Neural progenitor cell (in vitro differentiated cells): ENCODE measurements around the gene MKNK1. TPM values are rescaled to one million over a fixed set of nuclear protein-coding genes. Genes with fewer than 3 reads are reported as not detected.

Experiments used
- DNase-seq: peaks from one replicate; pipeline ENCODE4 v3.0.0-alpha.2; 2016; ENCODE audit warnings: low spot score
- H2AFZ ChIP-seq: fragments of 200-600 bp; sonication (generic); replicated peaks from 2 replicates; pipeline ENCODE4 v1.6.1; 2016; ENCODE audit warnings: antibody characterized with exemption
- H3F3A ChIP-seq: fragments of 200-600 bp; sonication (generic); 2 replicates; pipeline ENCODE4 v1.6.1; 2016; ENCODE audit warnings: antibody characterized with exemption, low read depth
- H3K27ac ChIP-seq: fragments of 200-600 bp; sonication (generic); 2 replicates; pipeline ENCODE4 v1.5.1; 2016; ENCODE audit warnings: mild to moderate bottlenecking
- H3K27me3 ChIP-seq: fragments of 200-600 bp; sonication (generic); 2 replicates; pipeline ENCODE4 v1.6.1; 2016; ENCODE audit warnings: mild to moderate bottlenecking, moderate library complexity
- H3K36me3 ChIP-seq: fragments of 200-600 bp; sonication (generic); 2 replicates; pipeline ENCODE4 v1.5.1; 2016
- H3K4me1 ChIP-seq: fragments of 200-600 bp; sonication (generic); 2 replicates; pipeline ENCODE4 v1.6.1; 2016; ENCODE audit warnings: mixed run types
- H3K4me2 ChIP-seq: fragments of 200-600 bp; sonication (generic); 2 replicates; pipeline ENCODE4 v1.6.1; 2016
- H3K4me3 ChIP-seq: fragments of 200-600 bp; sonication (generic); 2 replicates; pipeline ENCODE4 v1.5.1; 2016
- H3K79me2 ChIP-seq: fragments of 200-600 bp; sonication (generic); 2 replicates; pipeline ENCODE4 v1.6.1; 2016; ENCODE audit warnings: low read depth
- H3K9ac ChIP-seq: fragments of 200-600 bp; sonication (generic); 2 replicates; pipeline ENCODE4 v1.6.1; 2016
- H3K9me3 ChIP-seq: fragments of 200-600 bp; sonication (generic); 2 replicates; pipeline ENCODE4 v1.5.1; 2016; ENCODE audit warnings: low read depth
- H4K20me1 ChIP-seq: fragments of 200-600 bp; sonication (generic); 2 replicates; pipeline ENCODE4 v1.6.1; 2016; ENCODE audit warnings: low read depth
- H3K27ac Mint-ChIP-seq: 3 replicates; pipeline ENCODE4 v1.8.0; 2021; ENCODE audit warnings: mixed read lengths
- H3K27me3 Mint-ChIP-seq: 2 replicates; pipeline ENCODE4 v1.8.0; 2022; ENCODE audit warnings: low read depth, mild to moderate bottlenecking, inconsistent platforms, moderate library complexity, mixed read lengths; ENCODE audit not compliant: insufficient read depth
- H3K36me3 Mint-ChIP-seq: 3 replicates; pipeline ENCODE4 v1.8.0; 2021; ENCODE audit warnings: mixed read lengths
- H3K4me1 Mint-ChIP-seq: 3 replicates; pipeline ENCODE4 v1.8.0; 2021; ENCODE audit warnings: mixed read lengths
- H3K4me3 Mint-ChIP-seq: 3 replicates; pipeline ENCODE4 v1.8.0; 2021; ENCODE audit warnings: mild to moderate bottlenecking, moderate library complexity, mixed read lengths
- H3K9me3 Mint-ChIP-seq: 3 replicates; pipeline ENCODE4 v1.8.0; 2020; ENCODE audit warnings: mixed read lengths
- EZH2 ChIP-seq: fragments of 200-600 bp; sonication (generic); IDR thresholded peaks from 2 replicates; pipeline ENCODE4 v1.6.1; 2017; ENCODE audit warnings: antibody characterized with exemption, mild to moderate bottlenecking, moderate library complexity
- EZH2phosphoT487 ChIP-seq: fragments of 200-600 bp; sonication (generic); IDR thresholded peaks from 2 replicates; pipeline ENCODE4 v1.6.1; 2017; ENCODE audit warnings: antibody characterized with exemption
- total RNA-seq: library from RNA; depleted of rRNA; stranded (reverse); fragments of >200 nt; gene quantifications from 2 replicates; pipeline ENCODE4 v1.2.3, GENCODE V29; 2015; ENCODE audit warnings: low replicate concordance
- TF ChIP-seq, protein P1 (sequence below): fragments of 200-600 bp; sonication (generic); IDR thresholded peaks from 2 replicates; pipeline ENCODE4 v1.5.1; 2017; ENCODE audit warnings: antibody characterized with exemption, mild to moderate bottlenecking

The MKNK1 gene
- total RNA-seq, 1 donor from 2014 or later = 10.5 TPM

DNA sequence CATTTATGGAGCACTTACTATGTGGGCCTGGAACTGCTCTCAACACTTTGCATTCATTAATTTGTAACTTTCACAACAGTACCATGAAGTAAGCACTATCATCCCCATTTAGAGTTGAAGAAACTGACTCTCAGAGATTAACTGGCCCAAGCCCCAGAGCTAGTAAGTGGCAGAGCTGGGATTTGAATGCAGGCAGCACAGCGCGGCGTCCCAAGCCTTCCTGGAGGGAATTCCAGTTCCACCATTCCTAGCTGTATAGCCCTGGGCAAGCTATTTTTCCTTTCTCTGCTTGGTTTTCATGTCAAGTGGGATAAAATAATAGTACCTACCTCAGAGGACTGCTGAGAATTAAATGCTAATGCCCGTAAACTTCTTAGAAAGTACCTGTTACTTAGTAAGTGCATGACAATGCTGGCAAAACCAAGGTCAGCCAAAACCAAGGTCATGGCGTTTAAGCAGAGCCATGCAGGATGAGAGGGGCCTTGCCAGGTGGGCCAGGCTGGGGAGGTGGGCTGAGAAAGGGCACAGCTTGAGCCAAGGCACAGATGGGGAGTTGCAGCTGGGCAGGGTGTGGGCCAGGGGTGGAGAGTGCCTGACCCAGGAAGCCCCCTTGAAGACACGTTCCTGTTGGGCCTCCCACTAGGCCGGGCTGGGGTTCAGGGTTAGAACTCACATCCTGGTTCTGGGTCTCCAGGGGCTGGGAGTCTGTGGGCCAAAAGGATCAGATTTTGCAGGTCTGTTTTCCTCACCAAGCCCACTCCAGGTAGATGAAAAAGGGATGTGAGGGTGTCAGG, 48.0 kb downstream of the MKNK1 start:
- H3K27me3 Mint-ChIP-seq = peaks cover 9% of the 10 kb centered on the region
- Histone ChIP-seq H3K79me2 (no peaks in the 10 kb centered on the region), H3K9me3 (no peaks in the 10 kb centered on the region), H3K4me3 (no peak overlapping the region), H3F3A (peaks cover 13% of the 10 kb centered on the region), H3K36me3 (no peaks in the 10 kb centered on the region), H4K20me1 (peaks cover 5% of the 10 kb centered on the region), H3K27me3 (no peaks in the 10 kb centered on the region), H3K4me1 (peaks cover 11% of the 10 kb centered on the region), H3K4me2 (no peak overlapping the region), H3K9ac (no peak overlapping the region), H3K27ac (no peak overlapping the region), H2AFZ (no peak overlapping the region)
- no peak for DNase-seq
- no peak overlapping the region for H3K27ac Mint-ChIP-seq
- peaks cover 27% of the 10 kb centered on the region for H3K4me1 Mint-ChIP-seq
- H3K4me3 Mint-ChIP-seq = no peak overlapping the region
- H3K36me3 Mint-ChIP-seq = peaks cover 3% of the 10 kb centered on the region
- H3K9me3 Mint-ChIP-seq = no peaks in the 10 kb centered on the region
- TF ChIP-seq EZH2phosphoT487 (no peak), EZH2 (no peak)
- TF ChIP-seq, protein P1, sequence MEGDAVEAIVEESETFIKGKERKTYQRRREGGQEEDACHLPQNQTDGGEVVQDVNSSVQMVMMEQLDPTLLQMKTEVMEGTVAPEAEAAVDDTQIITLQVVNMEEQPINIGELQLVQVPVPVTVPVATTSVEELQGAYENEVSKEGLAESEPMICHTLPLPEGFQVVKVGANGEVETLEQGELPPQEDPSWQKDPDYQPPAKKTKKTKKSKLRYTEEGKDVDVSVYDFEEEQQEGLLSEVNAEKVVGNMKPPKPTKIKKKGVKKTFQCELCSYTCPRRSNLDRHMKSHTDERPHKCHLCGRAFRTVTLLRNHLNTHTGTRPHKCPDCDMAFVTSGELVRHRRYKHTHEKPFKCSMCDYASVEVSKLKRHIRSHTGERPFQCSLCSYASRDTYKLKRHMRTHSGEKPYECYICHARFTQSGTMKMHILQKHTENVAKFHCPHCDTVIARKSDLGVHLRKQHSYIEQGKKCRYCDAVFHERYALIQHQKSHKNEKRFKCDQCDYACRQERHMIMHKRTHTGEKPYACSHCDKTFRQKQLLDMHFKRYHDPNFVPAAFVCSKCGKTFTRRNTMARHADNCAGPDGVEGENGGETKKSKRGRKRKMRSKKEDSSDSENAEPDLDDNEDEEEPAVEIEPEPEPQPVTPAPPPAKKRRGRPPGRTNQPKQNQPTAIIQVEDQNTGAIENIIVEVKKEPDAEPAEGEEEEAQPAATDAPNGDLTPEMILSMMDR = no peak

DNA sequence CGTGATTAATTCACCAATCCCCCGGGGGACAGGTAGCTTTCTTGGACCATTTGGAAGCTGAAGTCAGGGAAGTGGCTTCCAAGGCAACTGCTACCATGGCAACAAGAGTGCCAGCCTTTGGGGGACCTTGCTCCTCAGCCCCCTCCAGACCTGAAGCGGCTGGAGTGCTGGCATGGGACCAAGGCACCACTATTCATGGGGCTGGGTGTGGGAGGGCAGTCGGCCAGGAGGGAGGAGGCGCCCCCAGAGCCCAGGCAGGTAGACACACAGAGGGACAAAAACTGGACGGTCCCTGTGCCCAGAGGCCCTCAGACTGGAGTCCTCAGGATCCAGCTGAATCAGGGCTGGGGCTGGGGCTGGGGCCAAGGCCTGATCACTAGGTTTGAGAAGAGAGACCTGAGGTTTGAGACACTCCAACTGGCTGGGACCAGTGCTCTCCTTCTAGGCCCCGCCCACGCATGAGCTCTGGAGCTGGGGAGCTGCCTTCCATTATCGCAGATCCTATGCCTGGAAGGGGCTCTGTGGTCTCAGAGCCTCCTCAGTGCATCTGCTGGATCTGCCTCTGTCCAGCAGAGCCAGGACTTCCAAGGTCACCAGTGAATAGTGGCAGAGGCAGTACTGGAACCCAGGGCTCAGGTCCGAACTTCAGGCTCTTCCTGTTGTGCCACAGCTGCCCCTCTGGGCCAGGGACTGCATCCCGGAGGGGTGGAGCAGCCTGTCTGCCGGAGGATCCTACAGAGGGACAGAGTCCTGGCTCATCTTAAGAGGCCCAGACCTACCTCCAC, 49.3 kb downstream of the MKNK1 start:
- Histone ChIP-seq H3K36me3 (no peaks in the 10 kb centered on the region), H2AFZ (no peak overlapping the region), H3K4me3 (no peak overlapping the region), H3K4me1 (peaks cover 11% of the 10 kb centered on the region), H4K20me1 (peaks cover 5% of the 10 kb centered on the region), H3K27me3 (no peaks in the 10 kb centered on the region), H3K79me2 (no peaks in the 10 kb centered on the region), H3K9me3 (no peaks in the 10 kb centered on the region), H3K27ac (no peak overlapping the region), H3K9ac (no peak overlapping the region), H3K4me2 (no peak overlapping the region), H3F3A (peaks cover 13% of the 10 kb centered on the region)
- no peak for DNase-seq
- Mint-ChIP-seq H3K4me3 (no peak overlapping the region), H3K36me3 (peaks cover 3% of the 10 kb centered on the region), H3K9me3 (no peaks in the 10 kb centered on the region), H3K27ac (no peak overlapping the region), H3K27me3 (peaks cover 11% of the 10 kb centered on the region), H3K4me1 (peaks cover 38% of the 10 kb centered on the region)
- TF ChIP-seq EZH2 = no peak

DNA sequence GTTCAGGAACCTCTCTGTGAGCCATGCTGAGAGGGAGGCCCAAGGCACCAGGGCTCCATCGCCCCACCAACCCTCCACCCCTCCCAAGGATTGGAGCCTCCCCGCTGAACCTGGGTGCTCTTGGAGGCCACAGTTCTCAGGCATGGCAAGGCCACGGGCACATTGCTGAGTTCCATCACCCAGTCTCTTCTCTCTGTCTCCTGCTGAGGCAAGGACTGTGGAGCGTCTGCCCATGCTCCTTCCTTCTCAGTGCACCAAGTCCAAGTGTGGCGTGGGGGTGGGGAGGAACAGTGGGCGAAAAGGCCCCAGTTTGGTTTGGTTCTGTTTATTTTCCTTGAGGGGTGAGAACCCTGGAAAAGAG, 49.9 kb downstream of the MKNK1 start:
- H3K4me1 Mint-ChIP-seq = peaks cover 42% of the 10 kb centered on the region
- no peak overlapping the region for H3K27ac Mint-ChIP-seq
- H3K9ac ChIP-seq = no peak overlapping the region
- H3K4me1 ChIP-seq = peaks cover 11% of the 10 kb centered on the region
- H3K4me3 ChIP-seq = no peak overlapping the region
- H3K9me3 ChIP-seq = no peaks in the 10 kb centered on the region
- H3K27ac ChIP-seq = no peak overlapping the region
- no peak overlapping the region for H2AFZ ChIP-seq
- DNase-seq = no peak
- H4K20me1 ChIP-seq = peaks cover 5% of the 10 kb centered on the region
- no peaks in the 10 kb centered on the region for H3K36me3 ChIP-seq
- H3K4me2 ChIP-seq = no peak overlapping the region
- peaks cover 14% of the 10 kb centered on the region for H3K27me3 Mint-ChIP-seq
- H3K9me3 Mint-ChIP-seq = no peaks in the 10 kb centered on the region
- no peaks in the 10 kb centered on the region for H3K79me2 ChIP-seq
- no peak overlapping the region for H3K4me3 Mint-ChIP-seq
- H3K36me3 Mint-ChIP-seq = peaks cover 3% of the 10 kb centered on the region
- TF ChIP-seq EZH2phosphoT487 (no peak), EZH2 (no peak)
- TF ChIP-seq, protein P1 = no peak
- H3K27me3 ChIP-seq = no peaks in the 10 kb centered on the region
- H3F3A ChIP-seq = peaks cover 13% of the 10 kb centered on the region

DNA sequence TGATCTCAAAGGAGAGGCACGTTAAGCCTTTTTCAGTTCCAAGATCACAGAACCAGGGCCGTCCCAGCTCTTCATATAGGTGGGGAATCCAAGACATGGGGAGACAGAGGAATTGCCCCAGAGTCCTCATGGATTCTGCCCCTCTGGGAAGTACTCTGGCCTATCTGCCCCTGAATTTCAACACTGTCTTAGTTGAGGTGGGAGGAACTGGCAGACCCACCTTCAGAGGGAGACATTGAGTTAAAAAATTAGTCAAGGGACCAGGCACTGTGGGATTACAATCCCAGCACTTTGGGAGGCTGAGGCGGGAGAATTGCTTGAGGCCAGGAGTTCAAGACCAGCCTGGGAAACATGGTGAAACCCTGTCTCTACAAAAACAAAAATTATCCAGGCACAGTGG, 50.6 kb downstream of the MKNK1 start:
- H4K20me1 ChIP-seq = no peaks in the 10 kb centered on the region
- no peaks in the 10 kb centered on the region for H3K27me3 ChIP-seq
- peaks cover 7% of the 10 kb centered on the region for H3F3A ChIP-seq
- H3K4me3 Mint-ChIP-seq = no peak overlapping the region
- peaks cover 16% of the 10 kb centered on the region for H3K27me3 Mint-ChIP-seq
- no peaks in the 10 kb centered on the region for H3K9me3 Mint-ChIP-seq
- H3K36me3 ChIP-seq = no peaks in the 10 kb centered on the region
- no peak overlapping the region for H3K27ac Mint-ChIP-seq
- DNase-seq = no peak
- H3K36me3 Mint-ChIP-seq = peaks cover 3% of the 10 kb centered on the region
- no peak overlapping the region for H3K4me2 ChIP-seq
- H3K4me3 ChIP-seq = no peak overlapping the region
- no peaks in the 10 kb centered on the region for H3K9me3 ChIP-seq
- H3K27ac ChIP-seq = no peak overlapping the region
- H3K4me1 ChIP-seq = peaks cover 6% of the 10 kb centered on the region
- H3K79me2 ChIP-seq = no peaks in the 10 kb centered on the region
- peaks cover 38% of the 10 kb centered on the region for H3K4me1 Mint-ChIP-seq
- no peak overlapping the region for H3K9ac ChIP-seq
- TF ChIP-seq EZH2phosphoT487 (no peak), EZH2 (no peak)
- TF ChIP-seq, protein P1 = peak; percentile 12
- no peak overlapping the region for H2AFZ ChIP-seq
